VCaP (cell line): ENCODE measurements around the gene TCF3.
"Not testable (repeated sequence)": the region's sequence is repeated elsewhere in the genome, so short reads cannot be mapped to it uniquely, and the experiment has no call there.

ENCODE experiments used
- H3K27ac ChIP-seq: fragments of 450-650 bp; 2 replicates; pipeline ENCODE4 v1.5.1; 2017
- TF ChIP-seq, protein P1 (sequence below): fragments of 450-650 bp; conservative IDR thresholded peaks from 2 replicates; pipeline ENCODE4 v1.5.1; 2017; ENCODE audit warnings: mild to moderate bottlenecking, moderate library complexity

TCF3 gene

DNA sequence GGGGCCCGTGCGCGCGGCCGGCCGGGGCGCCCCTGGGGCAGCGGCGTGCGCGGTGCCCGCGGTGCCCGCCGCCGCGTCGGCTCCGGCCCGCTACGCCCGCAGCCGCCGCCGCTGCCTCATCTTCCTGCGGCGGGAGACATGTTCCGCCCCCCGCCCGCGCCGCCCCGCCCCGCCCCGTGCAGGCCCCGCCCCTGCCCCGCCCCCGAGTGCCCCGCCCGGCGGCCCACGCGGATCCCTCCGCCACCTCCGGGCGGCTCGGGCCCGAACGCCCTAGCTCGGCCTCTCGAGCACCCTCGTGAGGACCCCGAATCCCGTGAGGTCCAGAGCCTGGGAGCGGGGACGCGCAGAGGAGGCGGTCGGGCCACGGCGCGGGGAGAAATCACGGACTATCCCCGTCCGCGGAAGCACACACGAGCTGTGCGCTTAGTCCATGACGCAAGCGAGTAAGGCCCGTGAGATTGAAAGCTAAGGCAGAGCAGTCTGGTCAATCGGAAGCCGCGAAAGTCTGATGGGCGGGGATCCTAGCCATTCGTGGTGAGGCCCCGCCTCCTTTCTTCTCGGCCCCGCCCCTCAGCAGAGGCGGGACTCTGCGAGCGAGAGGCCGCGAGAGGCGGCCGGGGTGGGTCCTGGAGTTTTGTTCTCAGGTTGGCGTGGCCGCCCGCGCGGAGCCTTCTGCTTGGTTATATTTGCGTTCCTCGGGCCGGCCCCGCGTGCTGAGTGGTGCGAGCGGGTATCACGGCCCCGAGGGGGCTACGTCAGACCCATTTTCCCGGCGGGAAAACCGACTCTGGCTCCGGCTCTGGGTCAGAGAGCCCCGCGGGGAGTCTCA, at the start of gene TCF3:
Gene TCF3, minus strand, starts transcription at position 145 of the 829 bp plus-strand sequence. CDS start 2,367 bp downstream, outside the sequence.
- H3K27ac ChIP-seq: peak within 1 kb of the TSS; percentile 96
- TF ChIP-seq, protein P1, sequence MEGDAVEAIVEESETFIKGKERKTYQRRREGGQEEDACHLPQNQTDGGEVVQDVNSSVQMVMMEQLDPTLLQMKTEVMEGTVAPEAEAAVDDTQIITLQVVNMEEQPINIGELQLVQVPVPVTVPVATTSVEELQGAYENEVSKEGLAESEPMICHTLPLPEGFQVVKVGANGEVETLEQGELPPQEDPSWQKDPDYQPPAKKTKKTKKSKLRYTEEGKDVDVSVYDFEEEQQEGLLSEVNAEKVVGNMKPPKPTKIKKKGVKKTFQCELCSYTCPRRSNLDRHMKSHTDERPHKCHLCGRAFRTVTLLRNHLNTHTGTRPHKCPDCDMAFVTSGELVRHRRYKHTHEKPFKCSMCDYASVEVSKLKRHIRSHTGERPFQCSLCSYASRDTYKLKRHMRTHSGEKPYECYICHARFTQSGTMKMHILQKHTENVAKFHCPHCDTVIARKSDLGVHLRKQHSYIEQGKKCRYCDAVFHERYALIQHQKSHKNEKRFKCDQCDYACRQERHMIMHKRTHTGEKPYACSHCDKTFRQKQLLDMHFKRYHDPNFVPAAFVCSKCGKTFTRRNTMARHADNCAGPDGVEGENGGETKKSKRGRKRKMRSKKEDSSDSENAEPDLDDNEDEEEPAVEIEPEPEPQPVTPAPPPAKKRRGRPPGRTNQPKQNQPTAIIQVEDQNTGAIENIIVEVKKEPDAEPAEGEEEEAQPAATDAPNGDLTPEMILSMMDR: no peak

DNA sequence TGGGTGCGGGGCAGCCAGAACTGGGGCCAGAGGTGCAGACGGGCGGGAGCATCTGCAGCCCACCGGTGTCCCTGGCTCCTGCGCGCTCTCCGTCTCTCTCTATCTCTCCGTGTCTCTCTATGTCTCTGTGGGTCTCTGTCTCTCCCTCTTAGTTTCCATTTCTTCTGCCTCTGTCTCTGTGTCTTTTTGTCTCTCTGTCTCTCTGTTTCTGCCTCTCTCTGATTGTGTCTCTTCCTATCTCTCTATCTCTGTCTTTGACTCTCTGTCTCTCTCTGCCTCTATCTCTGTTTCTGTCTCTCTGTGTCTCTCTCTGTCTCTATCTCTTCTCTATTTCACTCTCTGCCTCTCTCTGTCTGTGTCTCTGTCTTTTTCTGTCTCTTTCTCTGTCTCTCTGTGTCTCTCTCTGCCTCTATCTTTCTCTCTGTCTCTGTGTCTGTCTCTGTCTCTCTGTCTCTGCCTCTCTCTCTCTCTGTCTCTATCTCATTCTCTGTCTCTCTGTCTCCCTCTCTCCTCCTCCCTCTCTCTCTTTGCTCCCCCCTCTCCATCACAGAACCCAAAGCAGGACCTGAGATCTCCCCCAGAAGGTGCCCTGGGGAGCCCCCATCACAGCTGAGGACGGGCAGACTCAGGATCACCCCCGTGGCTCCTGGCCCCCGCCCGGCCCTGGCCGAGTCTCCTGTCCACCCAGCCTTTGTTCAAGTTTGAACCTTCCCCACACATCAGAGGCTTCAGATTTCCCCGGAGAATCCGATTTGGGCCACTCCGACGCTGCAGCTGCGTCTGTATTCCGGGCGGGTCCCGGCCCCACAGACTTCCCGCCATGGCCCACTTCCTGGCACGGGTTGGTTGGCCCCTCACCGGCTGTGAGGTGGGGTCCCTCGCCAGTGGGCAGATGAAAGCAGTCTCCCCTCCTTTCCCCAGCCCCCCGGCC, 48.6 kb upstream of the TCF3 start:
- TF ChIP-seq, protein P1: no peak
- no peak overlapping the region for H3K27ac ChIP-seq

DNA sequence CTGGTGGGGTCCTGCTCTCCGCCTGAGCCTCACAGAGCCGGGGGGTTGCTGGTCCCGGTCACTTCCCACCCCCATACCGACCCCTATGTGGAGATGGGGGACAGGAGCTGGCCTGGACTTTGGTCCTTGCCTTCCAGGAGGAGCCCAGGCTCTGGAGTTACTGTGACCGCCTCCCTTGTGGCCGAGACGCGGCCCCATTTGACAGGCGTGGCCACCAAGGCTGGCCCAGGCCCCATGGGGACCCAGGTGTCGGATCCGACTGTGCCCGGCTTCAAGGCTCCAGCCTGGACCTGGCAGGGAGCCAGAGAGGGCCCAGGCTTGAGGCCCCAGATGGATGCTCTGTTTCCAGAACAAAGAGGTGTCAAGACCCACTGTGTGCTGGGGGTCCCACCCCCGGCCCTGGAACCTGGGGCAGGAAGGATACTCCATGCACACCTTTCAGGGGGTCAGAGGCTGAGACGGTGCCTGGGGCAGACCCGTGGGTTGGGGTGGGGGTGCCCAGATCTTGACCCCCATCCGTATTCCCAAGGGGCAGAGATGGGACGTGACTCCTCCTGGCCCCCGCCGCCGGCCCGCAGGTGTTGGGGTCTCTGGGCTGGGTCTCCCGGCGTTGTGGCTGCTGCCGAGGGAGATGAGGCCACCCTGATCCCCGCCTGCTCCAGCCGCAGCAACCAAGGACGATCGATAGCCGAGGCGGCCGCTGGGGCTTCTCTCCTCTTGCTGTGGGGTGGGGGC, 47.8 kb upstream of the TCF3 start:
- TF ChIP-seq, protein P1: no peak
- H3K27ac ChIP-seq: no peak overlapping the region

DNA sequence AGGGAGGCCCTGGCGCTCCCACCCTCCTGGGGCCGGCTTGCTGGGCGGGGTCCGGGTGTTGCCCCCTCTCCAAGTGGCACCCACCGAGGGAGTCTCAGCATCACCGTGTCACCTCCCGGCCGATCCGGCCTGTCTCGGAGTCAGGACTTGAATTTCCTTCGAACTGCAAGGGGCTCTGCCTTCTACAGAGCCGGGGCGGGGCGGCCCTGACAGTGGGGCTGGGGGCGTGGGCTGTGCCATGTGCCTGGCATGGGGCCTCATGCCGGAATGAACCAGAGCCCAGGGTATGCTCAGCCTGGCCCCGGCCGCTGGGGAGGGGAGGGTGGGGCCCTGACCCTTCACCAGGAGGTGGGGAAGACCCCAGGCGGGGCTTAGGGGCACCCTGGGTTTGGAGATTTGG, 47.0 kb upstream of the TCF3 start:
- TF ChIP-seq, protein P1: no peak
- H3K27ac ChIP-seq: no peak overlapping the region

DNA sequence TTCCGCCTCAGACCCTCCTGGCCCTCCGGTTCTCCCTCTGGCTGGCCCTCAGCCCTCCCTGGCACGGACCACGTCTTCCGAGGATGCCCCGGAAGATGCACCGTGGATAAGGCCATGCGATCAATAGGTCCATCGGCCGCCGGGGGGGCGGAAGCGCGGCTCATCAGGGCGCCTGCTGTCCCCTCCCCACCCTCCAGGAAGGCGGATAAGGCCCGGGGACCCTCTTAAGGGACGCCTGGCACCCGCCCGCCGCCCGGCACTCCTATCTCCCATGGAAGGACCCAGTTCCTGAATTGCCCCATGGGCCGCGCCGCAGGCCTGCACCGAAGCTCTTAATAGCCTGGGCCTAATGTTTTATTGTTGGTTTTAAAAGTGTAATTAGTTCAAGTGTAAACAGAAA, 46.2 kb upstream of the TCF3 start:
- H3K27ac ChIP-seq: no peak overlapping the region
- TF ChIP-seq, protein P1: no peak

DNA sequence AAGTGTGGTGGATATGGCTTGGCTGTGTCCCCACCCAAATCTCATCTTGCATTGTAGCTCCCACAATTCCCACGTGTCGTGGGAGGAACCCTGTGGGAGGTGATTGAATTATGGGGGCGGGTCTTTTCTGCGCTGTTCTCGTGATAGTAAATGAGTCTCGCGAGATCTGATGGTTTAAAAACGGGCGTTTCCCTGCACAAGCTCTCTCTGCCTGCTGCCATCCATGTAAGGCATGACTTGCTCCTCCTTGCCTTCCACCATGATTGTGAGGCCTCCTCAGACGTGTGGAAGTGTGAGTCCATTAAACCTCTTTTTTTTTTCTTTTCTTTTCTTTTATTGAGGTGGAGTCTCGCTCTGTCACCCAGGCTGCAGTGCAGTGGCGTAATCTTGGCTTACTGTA, 43.1 kb upstream of the TCF3 start:
- H3K27ac ChIP-seq: not testable (repeated sequence)

DNA sequence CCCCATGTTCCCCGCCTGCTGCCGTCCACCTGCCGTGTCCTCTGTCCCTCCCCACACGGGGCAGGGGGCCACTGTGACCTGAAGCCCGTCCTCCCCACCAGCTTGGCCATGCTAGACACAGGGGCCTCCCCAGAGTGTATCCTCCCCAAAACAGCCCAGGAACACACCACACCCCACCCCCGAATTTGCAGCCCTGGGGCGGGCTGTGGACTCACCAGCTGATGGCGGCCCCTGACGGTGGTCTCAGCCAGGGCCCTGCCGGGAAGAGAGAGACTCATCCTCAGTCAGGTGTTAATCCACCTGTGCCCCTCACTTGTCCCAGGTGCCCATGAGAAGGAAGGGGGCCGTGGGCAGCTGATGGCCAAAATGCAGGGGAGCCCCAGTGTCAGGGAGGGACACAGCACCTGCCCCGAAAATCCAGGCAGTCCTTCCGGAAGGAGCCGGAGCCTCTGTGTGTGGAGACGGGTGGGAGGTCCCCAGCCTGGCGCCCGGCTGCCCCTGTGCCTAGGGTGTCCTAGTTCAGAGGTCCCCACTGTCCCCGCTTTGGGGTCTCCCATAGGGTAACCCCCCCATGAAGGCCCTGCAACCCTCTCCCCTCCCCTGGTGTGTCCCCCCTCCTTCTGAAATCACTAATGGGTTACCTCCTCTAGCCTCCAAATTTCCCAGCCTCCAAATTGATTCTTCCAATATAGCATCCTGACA, 39.3 kb upstream of the TCF3 start:
- H3K27ac ChIP-seq: no peak overlapping the region
- TF ChIP-seq, protein P1: no peak
